HFF-Myc (cell line): Measurements from ENCODE around the gene ZNF770.

Experiments
- DNase-seq: peaks from one replicate; pipeline ENCODE4 v3.0.0-alpha.2; 2011; ENCODE audit warnings: low read depth; ENCODE audit errors: extremely low read depth
- H3K4me3 ChIP-seq: replicated peaks from 2 replicates; pipeline ENCODE4 v1.5.1; 2011; ENCODE audit warnings: low read depth, mild to moderate bottlenecking, control low read depth, low read length
- CTCF ChIP-seq: IDR thresholded peaks from 2 replicates; pipeline ENCODE4 v1.5.1; 2012; ENCODE audit warnings: mild to moderate bottlenecking, low read depth, low read length, control low read depth; ENCODE audit errors: missing control alignments

ZNF770 gene

GRCh38 chr15:35014241-35014640 lies 26.2 kb upstream of the ZNF770 start:
- H3K4me3 ChIP-seq, result no peak overlapping the region
- no peak for TF ChIP-seq CTCF
- DNase-seq, result no peak

DNA sequence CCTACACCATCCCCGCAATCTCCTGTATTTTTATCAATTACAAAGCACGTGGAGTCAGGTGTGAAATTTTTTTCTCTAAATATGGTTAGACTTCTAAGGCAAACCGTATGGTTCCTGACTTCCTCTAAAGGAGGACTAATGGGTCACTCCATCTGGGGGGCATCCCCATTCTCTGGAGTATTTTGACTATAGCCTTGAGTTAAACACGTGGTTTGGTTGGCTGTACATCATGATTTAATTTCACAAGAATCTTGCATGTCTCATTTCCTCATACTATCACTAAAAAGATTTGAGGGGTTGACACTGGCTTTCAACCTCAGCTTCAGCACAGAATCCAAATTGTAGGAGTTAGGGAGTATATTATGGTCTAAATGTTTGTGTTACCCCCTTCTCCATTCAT lies 25.3 kb upstream of the ZNF770 start:
- no peak overlapping the region for H3K4me3 ChIP-seq
- no peak for TF ChIP-seq CTCF
- no peak for DNase-seq

GRCh38 chr15:35007397-35007796 lies 19.3 kb upstream of the ZNF770 start:
- H3K4me3 ChIP-seq, result no peak overlapping the region
- no peak for TF ChIP-seq CTCF
- no peak for DNase-seq

GRCh38 chr15:35005933-35006332 lies 17.8 kb upstream of the ZNF770 start:
- no peak overlapping the region for H3K4me3 ChIP-seq
- no peak for TF ChIP-seq CTCF
- no peak for DNase-seq

DNA sequence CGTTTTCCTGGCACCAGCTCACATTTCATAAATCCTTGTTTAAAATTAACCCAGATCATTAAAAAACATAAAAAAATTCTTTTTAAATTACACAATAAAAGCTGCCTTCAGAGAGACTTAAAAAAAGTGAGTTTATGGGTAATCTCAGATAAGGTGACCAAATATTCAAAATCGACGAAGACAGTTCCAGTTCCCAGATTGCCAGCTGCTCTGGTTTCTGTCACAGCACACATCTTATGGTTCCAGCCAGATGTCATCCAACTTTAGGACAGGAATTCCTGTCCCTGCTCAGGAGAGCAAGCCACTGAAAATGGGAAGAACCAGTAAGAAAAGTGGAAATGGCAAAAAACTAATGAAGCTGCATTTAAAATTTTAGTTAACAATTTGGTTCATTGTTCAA lies 15.8 kb upstream of the ZNF770 start:
- no peak for TF ChIP-seq CTCF
- no peak overlapping the region for H3K4me3 ChIP-seq
- DNase-seq, result no peak

DNA sequence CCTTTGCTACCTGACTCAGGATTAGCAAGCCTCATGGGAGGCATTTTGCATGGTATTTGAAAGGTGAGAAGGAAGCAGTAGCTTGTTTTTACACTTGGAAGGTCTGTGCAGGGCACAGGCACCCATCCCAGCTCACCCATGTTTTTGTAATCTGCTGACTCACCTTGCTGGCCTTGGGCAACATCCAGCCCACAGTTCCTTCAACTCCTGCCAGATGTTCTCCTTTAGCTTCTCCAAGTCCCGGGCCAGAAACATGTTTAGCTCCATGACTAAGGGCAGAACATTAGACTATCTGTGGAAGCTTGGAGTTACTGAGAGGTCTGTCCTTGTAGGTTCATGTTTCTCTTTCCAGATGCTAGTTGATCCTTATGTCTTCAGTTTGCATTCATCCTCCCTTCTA lies 12.4 kb upstream of the ZNF770 start:
- DNase-seq, result peak; percentile 82
- TF ChIP-seq CTCF, result no peak
- no peak overlapping the region for H3K4me3 ChIP-seq

- no peak overlapping the region for H3K4me3 ChIP-seq
- DNase-seq, result no peak
- TF ChIP-seq CTCF, result no peak
Observed at GRCh38 chr15:34999906-35000305, 11.8 kb upstream of the ZNF770 start.
